ENCODE results near the gene ACCSL. TPM values are rescaled to one million over a fixed set of nuclear protein-coding genes. Genes with fewer than 3 reads are reported as not detected.

ACCSL gene
- total RNA-seq, 2 donors from 2014 or later: not detected

DNA sequence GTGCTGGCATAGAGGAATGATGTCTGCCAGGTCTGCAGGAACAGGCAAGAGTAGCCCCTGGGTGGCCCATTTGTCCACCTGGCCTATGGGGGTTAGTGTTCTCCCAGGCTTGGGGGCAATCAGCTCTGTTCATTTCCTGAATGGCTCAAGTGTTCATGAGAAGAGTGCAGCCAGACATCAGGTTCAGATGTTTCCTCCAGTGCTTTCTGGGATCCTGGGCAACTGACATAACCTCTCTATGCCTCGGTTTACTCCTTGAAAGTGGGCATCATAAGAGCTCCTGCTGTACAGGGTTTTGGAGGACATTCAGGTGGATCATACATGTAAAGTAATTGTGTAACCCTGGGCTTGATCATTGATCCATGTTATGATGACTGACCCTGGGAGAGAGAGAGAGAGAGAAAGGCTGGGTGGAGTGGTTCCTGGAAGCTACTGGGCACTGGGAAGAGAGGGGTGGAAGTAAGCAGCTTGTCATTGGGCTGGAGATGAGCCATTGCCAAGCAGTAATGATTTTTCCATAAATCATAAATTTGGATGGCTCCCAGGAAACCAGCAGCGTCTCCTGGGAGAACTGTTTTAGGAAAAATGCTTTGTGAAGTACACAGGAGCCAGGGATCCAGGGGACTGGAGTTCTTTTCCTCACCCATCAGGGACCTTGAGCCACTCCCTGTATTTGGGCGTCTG is 30.2 kb upstream of the ACCSL start:
- H3K9me3 ChIP-seq (ENCODE audit: control insufficient read depth, low read length): no peaks in the 10 kb centered on the region
- Mint-ChIP-seq H3K9me3 (peaks cover 10% of the 10 kb centered on the region), H3K4me1 (peaks cover 2% of the 10 kb centered on the region), H3K27ac (no peak overlapping the region), H3K27me3 (ENCODE audit: insufficient read depth) (peaks cover 36% of the 10 kb centered on the region), H3K4me3 (no peak overlapping the region), H3K36me3 (ENCODE audit: low read depth) (no peaks in the 10 kb centered on the region)
- H3K4me3 ChIP-seq (ENCODE audit: low read length): no peak overlapping the region
- H3K36me3 ChIP-seq (ENCODE audit: control insufficient read depth, insufficient read depth, low read length): no peaks in the 10 kb centered on the region
- WGBS, 2 experiments (ENCODE audit: insufficient coverage in 1 of 2, insufficient read length in 1 of 2): 85% methylated on average over 2 to 3 of the region's 3 CpGs
- H3K4me1 ChIP-seq (ENCODE audit: control insufficient read depth, insufficient read depth, low read length): peaks cover 3% of the 10 kb centered on the region
- no peak overlapping the region for H3K27ac ChIP-seq (ENCODE audit: low read depth, low read length)
- TF ChIP-seq, protein P1, sequence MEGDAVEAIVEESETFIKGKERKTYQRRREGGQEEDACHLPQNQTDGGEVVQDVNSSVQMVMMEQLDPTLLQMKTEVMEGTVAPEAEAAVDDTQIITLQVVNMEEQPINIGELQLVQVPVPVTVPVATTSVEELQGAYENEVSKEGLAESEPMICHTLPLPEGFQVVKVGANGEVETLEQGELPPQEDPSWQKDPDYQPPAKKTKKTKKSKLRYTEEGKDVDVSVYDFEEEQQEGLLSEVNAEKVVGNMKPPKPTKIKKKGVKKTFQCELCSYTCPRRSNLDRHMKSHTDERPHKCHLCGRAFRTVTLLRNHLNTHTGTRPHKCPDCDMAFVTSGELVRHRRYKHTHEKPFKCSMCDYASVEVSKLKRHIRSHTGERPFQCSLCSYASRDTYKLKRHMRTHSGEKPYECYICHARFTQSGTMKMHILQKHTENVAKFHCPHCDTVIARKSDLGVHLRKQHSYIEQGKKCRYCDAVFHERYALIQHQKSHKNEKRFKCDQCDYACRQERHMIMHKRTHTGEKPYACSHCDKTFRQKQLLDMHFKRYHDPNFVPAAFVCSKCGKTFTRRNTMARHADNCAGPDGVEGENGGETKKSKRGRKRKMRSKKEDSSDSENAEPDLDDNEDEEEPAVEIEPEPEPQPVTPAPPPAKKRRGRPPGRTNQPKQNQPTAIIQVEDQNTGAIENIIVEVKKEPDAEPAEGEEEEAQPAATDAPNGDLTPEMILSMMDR (conservative IDR thresholded peaks at IDR 0.05): no peak
- no peak for DNase-seq
- H3K27me3 ChIP-seq (ENCODE audit: control insufficient read depth, insufficient read depth, low read length, poor library complexity, severe bottlenecking): peaks cover 14% of the 10 kb centered on the region
- no peak overlapping the region for H3K9ac ChIP-seq (ENCODE audit: extremely low read depth, low read length, poor library complexity, severe bottlenecking)

DNA sequence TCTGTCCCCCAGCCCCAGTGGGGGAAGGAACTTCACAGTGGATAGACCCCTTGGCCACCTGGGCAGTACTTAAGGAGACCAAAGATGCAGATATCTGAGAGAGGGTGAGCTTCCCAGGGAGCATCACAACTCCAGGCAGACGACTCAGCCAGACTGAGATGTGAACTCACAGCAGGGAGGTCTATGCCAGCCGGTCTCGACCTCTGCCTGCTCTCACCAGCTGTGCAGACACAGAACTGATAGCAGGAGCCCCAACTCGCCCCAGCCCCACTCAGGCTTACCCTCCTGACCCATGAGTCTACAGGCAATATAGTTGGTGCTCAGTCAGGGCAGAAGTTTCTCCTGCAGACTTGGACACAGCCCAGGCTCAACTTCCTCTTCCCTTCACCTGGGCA is 29.7 kb upstream of the ACCSL start:
- WGBS, 2 experiments (ENCODE audit: insufficient coverage in 1 of 2, insufficient read length in 1 of 2): 17 to 43% methylated on average over 1 to 4 of the region's 4 CpGs
- H3K9me3 ChIP-seq (ENCODE audit: control insufficient read depth, low read length): no peaks in the 10 kb centered on the region
- peaks cover 3% of the 10 kb centered on the region for H3K4me1 ChIP-seq (ENCODE audit: control insufficient read depth, insufficient read depth, low read length)
- no peaks in the 10 kb centered on the region for H3K36me3 Mint-ChIP-seq (ENCODE audit: low read depth)
- no peak overlapping the region for H3K27ac ChIP-seq (ENCODE audit: low read depth, low read length)
- H3K9ac ChIP-seq (ENCODE audit: extremely low read depth, low read length, poor library complexity, severe bottlenecking): no peak overlapping the region
- no peaks in the 10 kb centered on the region for H3K36me3 ChIP-seq (ENCODE audit: control insufficient read depth, insufficient read depth, low read length)
- H3K4me3 Mint-ChIP-seq: no peak overlapping the region
- DNase-seq: no peak
- H3K27me3 ChIP-seq (ENCODE audit: control insufficient read depth, insufficient read depth, low read length, poor library complexity, severe bottlenecking): peaks cover 14% of the 10 kb centered on the region
- H3K4me3 ChIP-seq (ENCODE audit: low read length): no peak overlapping the region
- H3K9me3 Mint-ChIP-seq: peaks cover 12% of the 10 kb centered on the region
- peaks cover 2% of the 10 kb centered on the region for H3K4me1 Mint-ChIP-seq
- H3K27me3 Mint-ChIP-seq (ENCODE audit: insufficient read depth): peaks cover 38% of the 10 kb centered on the region
- TF ChIP-seq, protein P1 (conservative IDR thresholded peaks at IDR 0.05): no peak
- no peak overlapping the region for H3K27ac Mint-ChIP-seq

DNA sequence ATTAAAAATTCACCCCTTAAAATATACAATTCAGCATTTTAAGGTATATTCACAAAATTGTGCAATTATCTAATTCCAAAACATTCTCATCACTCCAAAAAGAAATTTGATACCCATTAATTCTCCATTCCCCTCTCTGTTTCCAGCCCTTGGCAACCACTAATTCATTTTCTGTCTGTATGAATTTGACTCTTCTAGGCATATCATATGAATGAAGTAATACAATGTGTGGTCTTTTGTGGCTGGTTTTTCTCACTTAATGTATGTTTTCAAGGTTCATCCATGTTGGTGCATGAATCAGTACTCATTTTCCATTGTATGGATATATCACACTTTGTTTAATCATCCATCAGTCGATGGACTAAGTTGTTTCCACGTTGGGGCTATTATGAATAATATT is 29.0 kb upstream of the ACCSL start:
- Histone ChIP-seq H3K4me3 (ENCODE audit: low read length) (no peak overlapping the region), H3K27ac (ENCODE audit: low read depth, low read length) (no peak overlapping the region), H3K27me3 (ENCODE audit: control insufficient read depth, insufficient read depth, low read length, poor library complexity, severe bottlenecking) (peaks cover 14% of the 10 kb centered on the region), H3K4me1 (ENCODE audit: control insufficient read depth, insufficient read depth, low read length) (peaks cover 3% of the 10 kb centered on the region), H3K9me3 (ENCODE audit: control insufficient read depth, low read length) (no peaks in the 10 kb centered on the region), H3K9ac (ENCODE audit: extremely low read depth, low read length, poor library complexity, severe bottlenecking) (no peak overlapping the region), H3K36me3 (ENCODE audit: control insufficient read depth, insufficient read depth, low read length) (no peaks in the 10 kb centered on the region)
- H3K27ac Mint-ChIP-seq: no peak overlapping the region
- peaks cover 2% of the 10 kb centered on the region for H3K4me1 Mint-ChIP-seq
- TF ChIP-seq, protein P1 (conservative IDR thresholded peaks at IDR 0.05): no peak
- 87 to 90% methylated on average over 2 of the region's 2 CpGs for WGBS, 2 experiments (ENCODE audit: insufficient coverage in 1 of 2, insufficient read length in 1 of 2)
- no peaks in the 10 kb centered on the region for H3K36me3 Mint-ChIP-seq (ENCODE audit: low read depth)
- peaks cover 15% of the 10 kb centered on the region for H3K9me3 Mint-ChIP-seq
- no peak overlapping the region for H3K4me3 Mint-ChIP-seq
- DNase-seq: no peak
- peaks cover 42% of the 10 kb centered on the region for H3K27me3 Mint-ChIP-seq (ENCODE audit: insufficient read depth)
